Fibroblast of lung (primary cell): ENCODE data around the gene PXMP4. TPM values are rescaled to one million over a fixed set of nuclear protein-coding genes. Genes with fewer than 3 reads are reported as not detected.

Experiments used
- DNase-seq, 2 donors: peaks; one replicate each; pipeline versions ENCODE4 v3.0.0 to v3.0.0-alpha.2; 2010; ENCODE audit warnings: low read depth in 2 of 2
- H2AFZ ChIP-seq: 2 replicates; pipeline ENCODE4 v1.5.1; 2012; ENCODE audit warnings: low read length, control low read depth, inconsistent platforms
- H3K27ac ChIP-seq: 2 replicates; pipeline ENCODE4 v1.5.1; 2011; ENCODE audit warnings: low read length, control low read depth; ENCODE audit not compliant: insufficient read depth
- H3K27me3 ChIP-seq: 2 replicates; pipeline ENCODE4 v1.5.1; 2011; ENCODE audit warnings: mild to moderate bottlenecking, low read length; ENCODE audit not compliant: control insufficient read depth, insufficient read depth
- H3K36me3 ChIP-seq: 2 replicates; pipeline ENCODE4 v1.5.1; 2011; ENCODE audit warnings: low read length; ENCODE audit not compliant: control insufficient read depth, insufficient read depth
- H3K4me1 ChIP-seq: 2 replicates; pipeline ENCODE4 v1.5.1; 2011; ENCODE audit warnings: low read length; ENCODE audit not compliant: control insufficient read depth, insufficient read depth; ENCODE audit errors: extremely low read depth
- H3K4me2 ChIP-seq: 2 replicates; pipeline ENCODE4 v1.5.1; 2011; ENCODE audit warnings: low read length, control low read depth; ENCODE audit not compliant: insufficient read depth; ENCODE audit errors: extremely low read depth
- H3K4me3 ChIP-seq, 4 experiments: fragments of 200-600 bp in 1 of 4; sonication (generic) in 1 of 4; replicated peaks in 1 of 4; 2 replicates each; pipeline ENCODE4 v1.5.1; 2011 to 2016; ENCODE audit warnings: low read length in 4 of 4, low read depth in 3 of 4, mild to moderate bottlenecking in 3 of 4, control low read depth in 2 of 4, inconsistent platforms in 1 of 4, mixed read lengths in 1 of 4; ENCODE audit not compliant: insufficient read depth in 1 of 4; ENCODE audit errors: control extremely low read depth in 1 of 4
- H3K79me2 ChIP-seq: 2 replicates; pipeline ENCODE4 v1.5.1; 2012; ENCODE audit warnings: mild to moderate bottlenecking, low read length, inconsistent platforms; ENCODE audit not compliant: control insufficient read depth, insufficient read depth
- H3K9ac ChIP-seq: 2 replicates; pipeline ENCODE4 v1.5.1; 2011; ENCODE audit warnings: mild to moderate bottlenecking, low read length, control low read depth; ENCODE audit not compliant: insufficient read depth
- H3K9me3 ChIP-seq: 2 replicates; pipeline ENCODE4 v1.5.1; 2012; ENCODE audit warnings: low read depth, low read length; ENCODE audit not compliant: control insufficient read depth, insufficient read depth
- H4K20me1 ChIP-seq: 2 replicates; pipeline ENCODE4 v1.5.1; 2011; ENCODE audit warnings: low read length; ENCODE audit not compliant: control insufficient read depth, insufficient read depth; ENCODE audit errors: extremely low read depth
- EZH2 ChIP-seq: IDR thresholded peaks from 2 replicates; pipeline ENCODE4 v1.5.1; 2012; ENCODE audit warnings: low read length, control low read depth, mild to moderate bottlenecking; ENCODE audit errors: missing control alignments
- polyA plus RNA-seq, 2 donors: library from polyadenylated mRNA; depleted of rRNA in 1 of 2; stranded (reverse) in 1 of 2; unstranded in 1 of 2; fragments of >200 nt; gene quantifications; 2 replicates each; pipeline ENCODE4 v1.2.1, GENCODE V29; 2011 to 2012; ENCODE audit warnings: missing spikeins in 1 of 2
- total RNA-seq: library from RNA; depleted of rRNA; stranded (reverse); fragments of >200 nt; gene quantifications from 2 replicates; pipeline ENCODE4 v1.2.1, GENCODE V29; 2014
- TF ChIP-seq, protein P1 (sequence below), 2 donors: IDR thresholded peaks in 1 of 2; conservative IDR thresholded peaks in 1 of 2; 1 replicate in 1 of 2; 2 replicates in 1 of 2; pipeline ENCODE4 v1.5.1; 2011 to 2012; ENCODE audit warnings: low read length in 2 of 2, control low read depth in 1 of 2, inconsistent platforms in 1 of 2, low read depth in 1 of 2, mild to moderate bottlenecking in 1 of 2

PXMP4 gene
- total and polyA plus RNA-seq, 2 donors (not counting 1 experiment from before 2014, with no cell fraction given), result 4.1 to 6.3 TPM

DNA sequence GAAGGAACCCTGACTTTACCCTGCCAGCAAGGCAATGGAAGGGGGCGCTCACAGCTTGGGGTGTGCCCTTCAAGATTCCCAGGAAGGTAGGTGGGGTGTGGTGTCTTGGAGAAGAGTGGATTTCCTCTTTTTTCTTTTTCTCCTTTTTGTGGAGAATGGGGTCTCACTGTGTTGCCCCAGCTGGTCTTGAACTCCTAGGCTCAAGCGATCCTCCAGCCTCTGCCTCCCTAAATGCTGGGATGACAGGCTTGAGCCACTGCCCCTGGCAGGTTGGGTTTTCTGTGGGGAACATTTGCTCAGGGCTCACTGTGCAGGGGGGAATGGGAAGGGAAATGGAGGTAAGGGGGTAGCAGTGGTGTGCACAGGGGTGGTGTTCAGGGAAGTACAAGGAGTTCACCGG is 7.7 kb upstream of the PXMP4 start:
- Histone ChIP-seq H3K9ac (no peak overlapping the region), H3K27me3 (no peaks in the 10 kb centered on the region), H3K27ac (no peak overlapping the region), H4K20me1 (no peaks in the 10 kb centered on the region), H3K79me2 (no peaks in the 10 kb centered on the region), H2AFZ (no peak overlapping the region), H3K4me3 (no peak overlapping the region), H3K9me3 (no peaks in the 10 kb centered on the region), H3K36me3 (no peaks in the 10 kb centered on the region), H3K4me2 (no peak overlapping the region), H3K4me1 (peaks cover 2% of the 10 kb centered on the region)
- DNase-seq, result no peak
- TF ChIP-seq, protein P1, sequence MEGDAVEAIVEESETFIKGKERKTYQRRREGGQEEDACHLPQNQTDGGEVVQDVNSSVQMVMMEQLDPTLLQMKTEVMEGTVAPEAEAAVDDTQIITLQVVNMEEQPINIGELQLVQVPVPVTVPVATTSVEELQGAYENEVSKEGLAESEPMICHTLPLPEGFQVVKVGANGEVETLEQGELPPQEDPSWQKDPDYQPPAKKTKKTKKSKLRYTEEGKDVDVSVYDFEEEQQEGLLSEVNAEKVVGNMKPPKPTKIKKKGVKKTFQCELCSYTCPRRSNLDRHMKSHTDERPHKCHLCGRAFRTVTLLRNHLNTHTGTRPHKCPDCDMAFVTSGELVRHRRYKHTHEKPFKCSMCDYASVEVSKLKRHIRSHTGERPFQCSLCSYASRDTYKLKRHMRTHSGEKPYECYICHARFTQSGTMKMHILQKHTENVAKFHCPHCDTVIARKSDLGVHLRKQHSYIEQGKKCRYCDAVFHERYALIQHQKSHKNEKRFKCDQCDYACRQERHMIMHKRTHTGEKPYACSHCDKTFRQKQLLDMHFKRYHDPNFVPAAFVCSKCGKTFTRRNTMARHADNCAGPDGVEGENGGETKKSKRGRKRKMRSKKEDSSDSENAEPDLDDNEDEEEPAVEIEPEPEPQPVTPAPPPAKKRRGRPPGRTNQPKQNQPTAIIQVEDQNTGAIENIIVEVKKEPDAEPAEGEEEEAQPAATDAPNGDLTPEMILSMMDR (conservative IDR thresholded peaks at IDR 0.05 in 1 of 2, IDR thresholded peaks at IDR 0.05 in 1 of 2; ENCODE audit: low read depth in 1 of 2, low read length in 2 of 2), result no peak
- TF ChIP-seq EZH2, result no peak

GRCh38 chr20:33727115-33727479 is 7.0 kb upstream of the PXMP4 start:
- no peaks in the 10 kb centered on the region for H3K27me3 ChIP-seq
- no peak overlapping the region for H3K9ac ChIP-seq
- H3K4me3 ChIP-seq, result no peak overlapping the region
- no peaks in the 10 kb centered on the region for H3K36me3 ChIP-seq
- peaks cover 2% of the 10 kb centered on the region for H3K4me1 ChIP-seq
- DNase-seq, result no peak
- H4K20me1 ChIP-seq, result no peaks in the 10 kb centered on the region
- H3K9me3 ChIP-seq, result no peaks in the 10 kb centered on the region
- no peaks in the 10 kb centered on the region for H3K79me2 ChIP-seq
- H3K27ac ChIP-seq, result no peak overlapping the region
- no peak overlapping the region for H2AFZ ChIP-seq
- no peak overlapping the region for H3K4me2 ChIP-seq
- TF ChIP-seq, protein P1 (conservative IDR thresholded peaks at IDR 0.05 in 1 of 2, IDR thresholded peaks at IDR 0.05 in 1 of 2; ENCODE audit: low read depth in 1 of 2, low read length in 2 of 2), result no peak
- no peak for TF ChIP-seq EZH2

DNA sequence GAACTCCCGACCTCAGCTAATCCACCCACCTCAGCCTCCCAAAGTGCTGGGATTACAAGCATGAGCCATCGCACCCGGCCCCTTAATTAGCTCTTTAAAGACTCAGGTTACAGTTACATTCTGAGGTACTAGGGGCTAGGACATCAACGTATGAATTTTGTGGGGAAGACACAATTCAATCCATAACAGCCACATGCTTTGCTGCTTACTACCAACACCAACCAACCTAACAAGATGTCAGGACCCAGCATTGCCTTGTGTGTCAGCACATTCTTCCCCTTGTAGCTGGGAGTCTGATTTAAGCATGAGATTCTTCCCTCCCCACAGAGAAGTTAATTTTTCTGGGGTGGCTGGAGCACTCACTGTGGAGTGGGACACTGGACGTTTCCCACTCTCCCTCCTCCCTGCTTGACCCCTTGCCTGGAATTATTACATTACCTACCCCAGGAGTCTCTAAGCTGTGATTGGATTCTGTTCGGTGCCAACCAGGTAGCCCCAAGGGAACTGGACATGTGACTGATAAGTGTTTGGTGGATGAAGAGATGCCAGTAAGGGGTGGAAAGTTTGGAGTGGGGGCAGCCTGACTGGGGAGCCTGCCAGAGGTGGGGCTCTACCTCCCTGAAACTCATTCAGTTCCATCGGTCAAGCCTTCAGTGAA is 5.6 kb upstream of the PXMP4 start:
- no peak for DNase-seq
- no peaks in the 10 kb centered on the region for H3K9me3 ChIP-seq

More for the DNA sequence above, 5.6 kb upstream of the PXMP4 start:
- TF ChIP-seq EZH2, result no peak
- TF ChIP-seq, protein P1 (conservative IDR thresholded peaks at IDR 0.05 in 1 of 2, IDR thresholded peaks at IDR 0.05 in 1 of 2; ENCODE audit: low read depth in 1 of 2, low read length in 2 of 2), result no peak
- H3K27me3 ChIP-seq, result no peaks in the 10 kb centered on the region
- no peak overlapping the region for H3K4me2 ChIP-seq
- H4K20me1 ChIP-seq, result no peaks in the 10 kb centered on the region
- H3K36me3 ChIP-seq, result no peaks in the 10 kb centered on the region
- no peaks in the 10 kb centered on the region for H3K79me2 ChIP-seq
- H3K4me1 ChIP-seq, result no peaks in the 10 kb centered on the region
- no peak overlapping the region for H2AFZ ChIP-seq
- H3K27ac ChIP-seq, result no peak overlapping the region
- H3K4me3 ChIP-seq, result no peak overlapping the region
- H3K9ac ChIP-seq, result no peak overlapping the region
